GM13976 (cell line): ENCODE data around the gene TCEAL1.
"Not testable (repeated sequence)": the region's sequence is repeated elsewhere in the genome, so short reads cannot be mapped to it uniquely, and the experiment has no call there.

Experiments used
- DNase-seq: peaks from one replicate; pipeline ENCODE4 v3.0.0; 2012; ENCODE audit warnings: low spot score
- CTCF ChIP-seq: IDR thresholded peaks from 2 replicates; pipeline ENCODE4 v1.5.1; 2012; ENCODE audit warnings: borderline replicate concordance, mild to moderate bottlenecking; ENCODE audit not compliant: insufficient read depth; ENCODE audit errors: extremely low read depth, missing control alignments, control extremely low read depth
- in situ Hi-C: fragments of 300-500 bp; cut with MboI; formaldehyde crosslinking; loops from one replicate; pipeline ENCODE4 v1.12.0; 2022; ENCODE audit warnings: low sequenced_read_pairs, mixed read lengths, inconsistent platforms; ENCODE audit not compliant: unreplicated experiment

Gene TCEAL1

DNA sequence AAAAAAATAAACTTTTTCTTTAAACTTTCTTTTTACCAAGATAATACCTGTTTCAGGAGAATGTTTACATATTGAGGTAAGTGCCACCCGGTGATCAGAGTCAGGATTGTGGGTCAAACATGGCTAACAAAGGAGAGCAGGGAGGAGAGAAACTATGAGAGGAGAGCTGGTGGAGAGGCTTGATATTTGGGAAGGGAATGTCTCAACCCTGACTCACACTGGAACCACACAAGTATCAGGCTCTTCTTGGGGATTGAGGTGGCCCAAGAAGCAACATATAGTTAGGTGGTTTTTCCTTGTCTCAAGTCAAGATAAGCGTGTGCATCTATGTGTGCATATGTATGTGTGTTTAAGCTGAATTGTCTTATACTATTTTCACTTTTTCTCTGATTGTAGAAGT, 6.7 kb downstream of the TCEAL1 start:
- DNase-seq, result no peak
- in situ Hi-C loops, result no loop called here
- no peak for TF ChIP-seq CTCF

- no peak for DNase-seq
- no peak for TF ChIP-seq CTCF
- in situ Hi-C loops, result no loop called here
Measured at GRCh38 chrX:103637604-103638338, 9.0 kb downstream of the TCEAL1 start.

DNA sequence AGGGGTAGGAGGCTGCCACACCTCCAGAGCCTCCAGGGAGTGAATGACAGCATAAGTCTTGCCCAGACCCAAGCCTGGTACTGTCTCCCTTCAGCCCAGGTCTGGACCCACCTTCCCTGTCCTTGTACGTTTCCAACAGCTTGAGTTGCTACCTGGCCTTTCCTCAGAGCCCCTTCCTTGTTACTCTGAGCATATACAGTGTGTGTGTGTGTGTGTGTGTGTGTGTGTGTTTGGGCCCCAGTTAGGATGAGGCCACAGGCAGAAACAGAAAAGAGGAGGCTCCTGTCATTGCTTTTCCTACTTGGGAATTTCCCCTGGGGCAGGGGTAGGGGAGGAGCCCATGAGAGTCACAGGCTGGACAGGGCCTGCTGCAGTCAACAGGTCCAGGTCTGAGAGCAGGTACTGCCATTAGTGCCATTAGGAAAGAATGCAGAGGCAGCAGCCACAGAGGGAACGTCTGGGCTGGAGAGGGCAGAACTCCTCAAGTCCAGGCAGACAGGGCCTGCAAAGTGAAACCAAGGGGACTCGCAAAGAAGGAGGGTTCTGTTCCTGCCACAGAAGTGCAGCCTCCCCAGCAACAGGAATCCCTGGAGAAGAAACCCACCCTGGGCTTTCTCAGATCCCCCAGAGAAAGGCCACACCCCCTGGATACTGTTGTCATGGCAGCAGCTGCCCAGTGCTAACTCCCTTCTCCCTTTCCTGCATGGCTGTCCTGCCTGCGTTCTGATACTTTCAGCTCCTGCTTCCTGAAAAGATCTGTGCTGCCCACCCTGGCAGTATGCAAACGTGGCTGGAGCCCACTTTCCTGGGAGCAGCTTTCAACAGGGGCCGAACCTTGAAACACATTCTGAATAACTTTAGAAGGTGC, 9.9 kb downstream of the TCEAL1 start:
- DNase-seq, in situ Hi-C loops: not testable (repeated sequence)

DNA sequence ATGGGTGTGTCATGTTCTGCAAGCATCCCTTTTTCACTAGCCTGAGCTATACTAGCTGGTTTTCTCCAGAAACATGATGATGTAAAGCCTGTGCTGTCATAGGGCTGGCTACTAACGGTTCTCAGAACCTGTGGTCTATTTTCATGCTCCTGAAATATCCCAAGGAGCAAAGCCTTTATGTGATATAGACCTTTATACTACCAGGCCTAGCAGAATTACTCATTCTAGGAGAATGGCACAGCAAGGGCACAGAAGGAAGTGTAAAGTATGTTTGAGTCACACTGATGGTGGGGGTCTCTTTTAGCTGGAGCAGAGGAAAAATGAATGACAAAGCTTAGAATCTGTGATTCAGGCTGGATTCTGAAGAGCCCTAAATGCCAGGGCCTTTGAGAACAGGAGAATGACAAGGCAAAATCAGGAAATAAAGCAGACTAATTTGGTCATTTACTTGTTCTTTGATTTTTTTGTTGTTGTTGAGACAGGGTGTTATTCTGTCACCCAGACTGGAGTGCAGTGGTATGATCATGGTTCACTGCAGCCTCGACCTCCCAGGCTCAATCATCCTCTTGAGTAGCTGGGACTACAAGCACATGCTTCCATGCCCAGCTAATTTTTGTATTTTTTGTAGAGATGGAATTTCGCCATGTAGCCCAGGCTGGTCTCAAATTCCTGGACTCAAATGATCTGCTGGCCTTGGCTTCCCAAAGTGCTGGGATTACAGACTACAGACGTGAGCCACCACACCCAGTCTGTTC, 11.8 kb downstream of the TCEAL1 start:
- no peak for DNase-seq
- in situ Hi-C loops, result no loop called here
- no peak for TF ChIP-seq CTCF

GRCh38 chrX:103644125-103644524, 15.3 kb downstream of the TCEAL1 start:
- no peak for TF ChIP-seq CTCF
- DNase-seq, result no peak
- in situ Hi-C loops, result no loop called here

- in situ Hi-C loops, result no loop called here
- no peak for DNase-seq
- no peak for TF ChIP-seq CTCF
Measured at GRCh38 chrX:103647630-103648029, 18.9 kb downstream of the TCEAL1 start.
